HG03108 (cell line): ENCODE data around the gene ANAPC10.

Experiments
- ATAC-seq: cut with Tn5 transposase; IDR thresholded peaks from one replicate; pipeline ENCODE4 v1.9.1; 2021; ENCODE audit warnings: moderate library complexity; ENCODE audit not compliant: unreplicated experiment

The ANAPC10 gene

DNA sequence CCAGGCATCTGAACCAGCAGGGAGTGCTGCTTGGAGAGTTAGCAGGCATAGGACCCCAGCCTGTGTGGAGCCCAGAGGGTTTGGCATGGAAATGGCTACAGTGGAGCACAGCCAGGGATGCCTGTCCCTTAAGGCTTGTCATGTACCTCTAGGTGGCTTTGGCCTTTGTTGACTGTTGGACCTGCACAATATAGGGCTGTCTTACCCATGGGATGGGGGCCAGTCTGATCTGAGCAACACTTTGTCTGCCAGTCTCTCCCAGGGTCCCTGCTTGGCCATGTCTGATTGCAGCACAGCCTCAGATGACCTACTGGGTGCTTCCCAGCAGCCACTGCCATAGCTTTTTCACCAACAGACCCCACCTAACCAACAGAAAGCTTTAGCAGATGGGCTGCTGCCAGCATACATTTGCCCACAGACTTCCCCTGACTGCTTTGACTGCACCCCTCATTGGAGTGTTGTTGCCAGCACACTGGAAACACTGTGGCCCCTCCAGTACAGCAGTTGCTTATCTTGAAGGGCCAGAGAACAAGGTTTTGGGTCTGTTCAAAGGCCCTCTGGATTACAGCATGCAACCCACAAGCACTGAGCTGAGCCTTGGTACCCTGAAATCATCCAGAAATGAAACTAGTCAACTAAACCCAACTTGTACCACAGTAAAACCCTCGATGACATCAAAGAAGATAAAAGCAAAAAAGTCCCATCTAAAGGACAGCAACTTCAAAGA, 22.1 kb downstream of the ANAPC10 start:
- ATAC-seq, result no peak

DNA sequence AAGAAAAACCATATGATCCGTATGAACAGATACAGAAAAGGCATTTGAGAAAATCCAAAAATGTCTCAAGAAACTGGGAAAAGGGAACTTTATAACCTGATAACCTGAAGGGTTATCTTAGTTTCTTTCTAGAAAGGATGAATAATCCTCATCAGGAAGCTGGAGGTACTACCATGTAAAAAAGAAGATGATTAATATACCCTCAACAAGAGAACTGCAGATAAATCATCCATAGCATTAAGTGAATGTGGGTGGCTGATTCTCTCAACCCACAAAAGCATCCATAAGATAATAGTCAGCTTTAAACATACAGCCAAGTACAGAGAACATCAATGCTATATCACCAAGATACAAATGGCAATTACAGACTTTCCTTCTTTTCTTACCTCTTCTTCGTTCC, 26.4 kb downstream of the ANAPC10 start:
- ATAC-seq, result no peak

DNA sequence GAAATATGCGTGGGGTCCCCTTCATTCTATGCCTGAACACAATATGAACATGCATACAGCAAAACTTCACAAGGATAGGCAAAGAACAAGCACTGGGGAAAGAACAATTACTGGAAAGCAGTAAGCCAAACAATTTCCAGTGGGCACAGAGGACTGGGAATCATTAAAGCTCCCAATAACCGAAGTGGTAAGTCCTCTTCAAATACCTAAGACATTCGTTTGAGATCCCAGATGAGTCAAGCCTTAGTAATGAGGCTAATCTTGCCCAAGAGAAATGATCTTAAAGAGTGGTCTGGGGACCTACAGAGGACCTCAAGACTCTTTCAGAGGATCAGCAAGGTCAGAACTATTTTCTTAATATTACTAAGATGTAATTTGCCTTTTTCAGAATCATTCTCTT, 28.6 kb downstream of the ANAPC10 start:
- no peak for ATAC-seq

DNA sequence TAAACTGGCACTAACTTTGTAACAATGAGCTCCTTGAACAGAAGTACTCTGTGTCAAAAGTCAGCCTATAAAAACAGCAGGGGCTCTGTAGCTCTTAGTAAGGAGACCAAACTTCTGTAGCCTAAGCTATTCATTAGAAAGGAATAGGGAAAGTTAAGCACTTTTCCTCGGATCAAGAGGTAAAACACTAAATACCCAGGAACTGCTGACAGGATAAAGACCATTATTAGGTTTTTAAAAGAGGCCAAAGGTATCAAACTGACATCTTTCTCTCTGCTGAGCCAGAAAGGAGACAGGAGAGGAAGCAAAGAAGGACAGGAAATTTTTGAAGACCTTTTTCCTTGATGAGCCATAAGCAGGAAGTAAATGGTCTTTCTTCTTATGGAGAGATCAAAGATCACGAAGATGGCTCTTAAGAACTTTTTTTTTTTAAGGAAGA, 31.9 kb downstream of the ANAPC10 start:
- no peak for ATAC-seq

DNA sequence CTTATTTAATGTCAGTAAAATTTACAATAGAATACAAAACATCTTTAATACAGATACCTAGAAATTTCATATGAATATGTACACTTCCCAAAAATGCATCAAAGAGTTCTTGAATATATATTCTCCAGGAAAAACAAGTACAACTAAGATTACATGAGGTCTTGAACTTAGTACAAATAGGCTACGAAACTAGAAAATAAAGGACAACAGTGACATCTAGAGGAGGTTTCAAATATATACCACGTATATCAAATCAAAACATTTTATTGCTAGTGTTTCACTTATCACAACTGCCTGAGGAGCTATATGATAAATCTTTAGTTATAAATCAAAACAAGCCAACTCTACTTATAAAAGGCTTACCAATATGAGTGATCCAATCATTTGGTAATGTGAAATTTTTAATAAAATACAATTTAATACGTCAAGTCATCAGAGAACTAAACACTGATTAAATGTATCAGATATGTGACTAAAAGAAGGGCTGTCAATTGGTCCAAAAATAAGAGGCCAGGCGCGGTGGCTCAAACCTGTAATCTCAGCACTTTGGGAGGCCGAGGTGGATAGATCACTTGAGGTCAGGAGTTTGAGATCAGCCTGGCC, 36.6 kb downstream of the ANAPC10 start:
- peak; percentile 74 for ATAC-seq

DNA sequence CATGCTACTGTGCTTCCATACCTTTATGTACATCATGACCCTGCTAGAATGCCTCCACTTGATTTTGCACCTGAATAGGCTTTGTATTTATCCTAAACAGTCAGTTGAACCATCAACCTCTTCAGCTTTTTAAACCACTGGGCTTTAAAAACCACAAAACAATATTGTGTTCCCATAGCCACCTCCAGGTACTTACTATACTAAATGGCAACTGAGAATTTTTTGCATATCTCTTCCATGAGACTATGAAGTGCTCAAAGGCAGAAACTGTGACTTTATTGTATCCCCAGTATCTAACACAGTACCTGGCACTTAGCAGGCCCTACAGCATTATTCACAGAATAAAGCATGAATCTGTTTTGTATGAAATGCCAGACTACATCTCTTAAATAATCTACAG, 39.7 kb downstream of the ANAPC10 start:
- no peak for ATAC-seq

DNA sequence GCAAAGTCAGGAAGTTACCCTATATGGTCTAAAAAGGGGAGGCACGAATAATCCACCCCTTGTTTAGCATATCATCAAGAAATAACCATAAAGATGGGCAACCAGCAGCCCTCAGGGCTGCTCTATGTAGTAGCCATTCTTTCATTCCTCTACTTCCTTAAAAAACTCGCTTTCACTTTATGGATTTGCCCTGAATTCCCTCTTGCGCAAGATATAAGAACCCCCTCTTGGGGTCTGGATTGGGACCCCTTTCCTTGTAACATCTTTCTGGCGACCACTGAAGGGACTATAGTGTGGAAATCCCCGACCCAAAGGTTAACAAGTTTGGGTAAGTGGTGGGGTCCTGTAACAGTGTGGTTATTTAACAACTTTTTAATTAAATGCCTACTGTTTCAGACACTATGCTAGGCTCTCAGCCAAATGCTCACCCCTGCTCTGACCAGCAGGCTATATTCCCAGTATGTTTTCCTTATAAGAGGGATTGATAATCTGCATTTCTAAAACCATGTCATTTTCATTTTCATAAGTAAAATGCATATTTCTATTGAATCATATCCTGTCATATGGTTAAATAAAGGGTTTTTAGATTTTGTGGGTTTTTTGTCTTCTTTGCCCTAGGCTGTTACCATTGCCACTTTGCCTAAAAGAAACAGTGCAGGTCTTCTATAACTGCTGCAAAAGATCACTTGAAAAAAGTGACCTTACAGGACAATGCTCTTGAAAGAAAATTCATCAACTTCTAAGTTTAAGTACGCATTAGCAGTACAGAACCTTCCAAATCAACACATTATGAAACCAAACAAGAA, 41.5 kb downstream of the ANAPC10 start:
- ATAC-seq, result no peak

DNA sequence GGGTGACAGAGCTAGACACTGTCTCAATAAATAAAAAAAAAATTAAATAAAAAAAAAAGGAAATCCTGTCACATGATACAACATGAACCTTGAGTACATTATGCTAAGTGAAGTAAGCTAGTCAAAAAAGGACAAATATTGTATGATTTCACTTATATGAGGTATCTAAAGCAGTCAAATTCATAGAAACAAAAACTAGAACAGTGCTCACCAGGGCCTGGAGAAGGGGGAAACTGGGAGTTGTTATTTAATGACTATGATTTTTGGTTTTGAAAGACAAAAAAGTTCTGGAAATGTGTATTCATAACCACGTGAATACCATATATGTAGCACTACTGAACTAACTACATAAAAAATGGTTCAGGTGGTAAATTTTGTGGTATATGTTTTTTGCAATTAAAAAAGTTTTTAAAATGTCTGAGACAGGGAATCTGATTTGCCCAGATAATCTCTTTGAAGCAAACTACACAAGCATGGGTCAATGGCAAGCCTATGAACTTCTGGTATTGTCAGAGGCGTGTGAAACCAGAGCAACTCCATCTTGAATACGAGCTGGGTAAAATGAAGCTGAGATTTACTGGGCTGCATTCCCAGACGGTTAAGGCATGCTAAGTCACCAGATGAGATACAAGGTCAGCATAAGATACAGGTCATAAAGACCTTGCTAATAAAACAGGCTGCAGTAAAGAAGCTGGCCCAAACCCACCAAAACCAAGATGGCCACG, 42.3 kb downstream of the ANAPC10 start:
- no peak for ATAC-seq

DNA sequence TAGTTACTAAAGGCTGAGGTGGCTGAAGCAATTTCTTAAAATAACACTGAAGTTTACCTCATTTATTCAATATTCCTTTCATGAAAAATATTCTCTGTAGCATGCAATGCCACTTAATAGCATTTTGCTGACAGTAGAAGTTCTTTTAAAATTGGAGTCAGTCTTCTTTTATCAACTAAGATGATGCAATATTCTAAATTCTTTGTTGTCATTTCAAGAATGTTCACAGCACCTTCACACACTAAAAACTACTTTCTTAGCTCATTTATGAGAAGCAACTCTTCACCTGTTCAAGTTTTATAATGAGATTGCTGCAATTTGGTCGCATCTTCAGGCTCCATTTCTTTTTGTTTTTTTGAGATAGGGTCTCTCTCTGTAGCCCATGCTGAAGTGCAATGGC, 48.8 kb downstream of the ANAPC10 start:
- no peak for ATAC-seq

DNA sequence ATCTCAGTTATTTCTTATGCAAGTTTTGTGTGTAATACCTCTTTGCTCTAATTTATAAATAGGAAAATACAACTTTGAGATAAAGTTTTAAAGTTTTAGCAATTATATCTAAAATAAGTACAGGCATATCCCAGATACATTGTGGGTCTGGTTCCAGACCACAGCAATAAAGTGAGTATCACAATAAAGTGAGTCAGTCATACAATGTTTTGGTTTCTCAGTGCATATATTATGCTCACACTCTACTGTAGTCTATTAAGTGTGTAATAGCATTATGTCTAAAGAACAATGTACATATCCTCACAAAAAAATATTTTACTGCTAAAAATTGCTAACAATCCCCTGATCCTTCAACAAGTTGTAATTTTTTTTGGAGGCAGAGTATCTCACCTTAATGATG, 49.2 kb downstream of the ANAPC10 start:
- ATAC-seq, result no peak

DNA sequence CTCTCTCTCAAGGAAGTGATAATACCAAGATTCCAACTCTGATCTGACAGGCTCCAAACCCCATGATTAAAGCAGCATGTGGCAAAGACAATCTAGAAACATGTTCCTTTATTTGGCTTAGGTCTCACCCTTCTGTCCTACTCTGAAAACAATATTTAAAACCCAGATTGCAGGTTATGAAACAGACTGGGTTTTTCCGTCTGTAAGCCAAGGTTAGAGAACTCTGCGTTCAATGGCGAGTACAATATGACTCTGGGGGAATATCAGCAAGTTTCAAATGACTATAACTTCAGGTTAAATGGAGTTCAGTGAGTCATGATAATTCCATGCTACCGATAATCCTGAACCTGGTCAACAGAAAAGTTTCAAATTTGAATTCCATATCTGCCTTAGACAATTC, 50.8 kb downstream of the ANAPC10 start:
- no peak for ATAC-seq

DNA sequence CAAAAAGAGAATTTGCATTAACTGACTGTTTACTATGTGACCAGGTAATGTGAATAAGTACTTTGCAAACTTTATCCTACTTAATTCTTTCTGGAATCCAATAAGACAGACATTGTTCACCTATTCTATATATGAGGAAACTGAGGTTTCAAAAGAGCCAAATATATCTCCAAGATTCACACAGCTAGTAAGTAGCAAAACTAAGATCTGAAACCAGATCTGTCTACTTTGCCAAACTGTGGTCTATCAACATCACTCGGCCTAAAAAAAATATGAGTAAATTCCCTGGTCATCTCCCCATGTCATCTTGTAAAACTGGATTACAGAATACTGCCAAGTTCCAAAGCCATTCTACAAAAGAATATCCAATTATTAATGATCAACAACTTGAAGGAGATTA, 52.8 kb downstream of the ANAPC10 start:
- no peak for ATAC-seq

DNA sequence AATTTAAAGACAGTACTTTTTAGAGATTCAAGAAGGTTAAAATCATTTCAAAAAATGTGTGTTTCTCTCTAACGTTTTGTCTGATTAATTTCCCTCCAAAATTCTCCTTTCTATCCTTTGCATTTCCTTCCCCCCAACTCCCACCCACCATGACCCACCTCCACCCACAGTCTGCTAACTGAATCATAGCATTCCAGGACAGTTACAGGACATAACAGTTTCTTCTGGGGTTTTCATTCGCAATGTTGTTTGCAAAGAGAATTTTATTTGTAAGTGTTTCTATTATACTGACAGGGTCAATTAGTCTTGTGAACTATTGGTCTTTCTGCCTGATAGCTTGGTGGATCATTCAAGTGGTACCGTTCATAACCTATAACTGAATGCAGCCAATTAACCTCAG, 53.7 kb downstream of the ANAPC10 start:
- ATAC-seq, result no peak

DNA sequence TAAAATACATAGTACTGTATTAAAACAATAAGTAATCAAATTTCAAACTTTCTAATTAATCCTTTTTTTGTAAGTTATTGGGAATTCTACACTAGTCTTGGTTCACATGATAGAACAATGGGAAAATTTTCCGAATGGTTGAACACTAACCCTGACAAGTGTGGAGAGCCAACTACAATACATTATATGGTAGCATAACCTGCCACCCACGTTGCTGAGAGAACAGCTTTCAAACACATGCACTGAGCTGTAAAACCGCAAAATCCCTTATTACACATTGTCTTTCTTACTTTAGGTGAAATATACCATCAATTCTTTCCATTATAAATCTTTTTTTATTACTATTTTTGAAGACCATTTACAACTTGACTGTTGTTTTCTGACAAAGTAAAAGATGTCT, 54.7 kb downstream of the ANAPC10 start:
- ATAC-seq, result no peak

DNA sequence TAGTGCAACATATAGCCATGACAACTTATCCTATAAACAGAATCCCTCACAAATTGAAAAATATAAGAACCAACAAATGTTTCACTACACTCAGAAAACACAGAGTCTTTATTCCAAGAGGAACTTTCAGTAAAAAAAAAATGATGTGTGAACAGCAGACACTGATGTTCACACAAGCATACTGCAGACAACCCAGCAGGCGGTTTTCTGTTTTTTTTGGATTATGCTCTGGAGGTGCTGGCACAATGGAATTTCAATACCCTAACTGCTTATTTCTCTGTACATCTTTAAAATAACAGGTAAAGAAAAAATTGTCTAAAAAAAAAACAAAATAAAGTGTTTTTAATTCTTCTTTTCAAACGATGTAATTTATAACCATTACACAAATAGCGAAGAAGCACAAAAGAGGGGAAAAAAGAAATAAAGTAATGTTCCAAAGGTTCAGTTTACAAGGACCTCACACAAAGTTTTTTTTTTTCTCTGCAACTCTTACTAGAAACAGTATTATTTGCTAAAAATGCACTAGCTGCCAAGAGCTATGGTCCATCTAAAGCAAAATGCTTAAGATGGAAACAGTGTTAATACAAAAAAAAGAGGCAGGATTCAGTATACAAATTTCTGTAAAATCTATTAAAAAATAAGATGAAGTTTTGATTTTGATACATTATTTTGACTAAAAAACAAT, 55.3 kb downstream of the ANAPC10 start:
- no peak for ATAC-seq

DNA sequence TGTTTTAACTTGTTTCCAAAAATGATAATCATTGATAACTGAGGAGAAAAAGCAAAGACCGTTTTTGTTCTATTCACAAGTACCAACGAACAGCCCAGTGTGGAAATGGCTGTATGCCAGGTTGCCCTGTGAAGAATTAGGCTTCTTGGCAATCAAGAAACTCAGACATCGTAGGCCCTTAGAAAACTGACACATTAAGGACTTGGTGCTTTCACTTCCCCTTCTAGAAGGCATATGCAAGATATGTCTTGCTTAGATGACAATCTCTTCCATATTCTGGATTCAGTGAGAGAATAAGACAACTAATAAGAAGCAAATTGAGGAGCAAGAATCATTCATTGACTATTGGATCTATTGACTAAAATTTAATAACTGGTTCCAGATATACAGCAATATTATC, 56.6 kb downstream of the ANAPC10 start:
- peak; percentile 94 for ATAC-seq

DNA sequence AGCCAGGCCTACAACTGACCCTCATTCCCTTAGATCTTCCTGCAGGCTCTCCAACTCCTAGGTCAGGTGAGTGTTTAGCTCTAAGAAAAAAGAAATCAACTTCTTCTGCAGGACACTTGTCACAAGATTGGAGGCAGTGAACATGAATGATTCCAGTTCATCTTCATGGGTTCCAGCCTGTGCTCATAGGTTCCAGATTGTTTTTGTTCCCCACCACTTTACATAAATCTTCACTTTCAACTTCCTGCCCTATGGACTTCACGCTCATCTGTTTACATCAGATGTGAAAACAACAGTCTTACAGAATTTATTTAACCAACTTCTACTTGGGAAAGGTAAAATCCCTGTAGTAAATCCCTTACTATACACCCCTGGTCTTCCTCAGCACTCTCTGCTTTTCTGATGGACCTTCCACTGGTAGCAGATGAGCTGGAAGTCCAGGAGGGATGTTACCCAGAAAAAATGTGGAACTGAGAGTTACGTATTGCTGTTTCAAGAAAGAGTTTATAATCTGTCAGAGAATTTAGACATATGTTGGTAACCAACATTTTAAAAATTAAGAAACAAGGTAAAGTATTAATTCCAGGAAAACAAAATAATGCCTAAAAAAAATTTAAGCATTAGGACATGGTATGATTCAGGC, 62.4 kb downstream of the ANAPC10 start:
- ATAC-seq, result no peak

DNA sequence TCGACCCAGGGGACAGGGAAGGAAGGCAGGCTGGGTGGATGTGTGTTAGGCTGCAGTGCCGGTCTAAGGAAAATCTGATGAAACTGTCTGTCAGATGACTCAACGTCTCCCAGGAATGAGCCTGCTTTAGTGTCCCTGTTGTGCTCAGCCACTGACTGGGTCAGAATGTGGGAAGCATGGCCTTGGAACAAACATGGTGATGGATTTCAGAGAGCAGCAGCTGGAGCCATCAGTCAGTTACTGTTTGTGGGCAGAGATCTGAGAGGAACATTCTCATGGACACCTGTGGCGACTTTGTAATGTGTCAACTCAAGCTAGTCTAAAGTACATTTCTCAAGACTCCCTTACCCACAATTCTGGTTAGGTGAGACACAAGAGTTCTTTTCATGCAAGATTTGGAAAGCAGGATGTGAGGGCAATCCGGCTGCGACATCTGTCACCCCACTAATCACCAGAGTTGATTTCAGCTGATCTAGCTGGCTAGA, 63.2 kb downstream of the ANAPC10 start:
- no peak for ATAC-seq

DNA sequence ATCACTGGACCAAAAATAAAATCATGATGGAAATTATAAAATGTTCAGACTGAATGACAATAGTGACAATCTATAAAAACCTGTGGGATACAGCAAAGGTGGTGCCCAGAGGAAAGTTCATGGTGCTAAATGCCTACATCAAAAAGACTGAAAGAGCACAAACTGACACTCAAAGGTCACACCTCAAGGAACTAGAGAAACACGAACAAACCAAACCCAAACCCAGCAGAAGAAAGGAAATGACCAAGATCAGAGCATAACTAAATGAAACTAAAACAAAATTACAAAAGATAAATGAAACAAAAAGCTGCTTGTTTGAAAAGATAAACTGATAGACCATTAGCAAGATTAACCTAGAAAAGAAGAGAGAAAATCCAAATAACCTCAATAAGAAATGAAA, 78.7 kb downstream of the ANAPC10 start:
- ATAC-seq, result no peak

DNA sequence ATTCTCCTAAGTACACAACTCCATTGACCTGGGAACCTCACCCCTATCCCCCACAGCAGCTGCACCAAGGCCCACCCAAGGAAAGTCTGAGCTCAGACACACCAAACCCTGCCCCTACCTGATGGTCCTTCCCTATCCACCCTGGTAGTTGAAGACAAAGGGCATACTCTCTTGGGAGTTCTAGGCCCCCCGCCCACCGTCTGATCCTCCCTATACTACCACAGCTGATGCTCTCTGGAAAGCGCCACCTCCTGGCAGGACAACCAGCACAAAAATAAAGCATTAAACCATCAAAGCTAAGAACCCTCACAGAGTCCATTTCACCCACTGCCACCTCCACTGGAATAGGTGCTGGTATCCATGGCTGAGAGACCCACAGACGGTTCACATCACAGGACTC, 83.6 kb downstream of the ANAPC10 start:
- ATAC-seq, result no peak
